Heart left ventricle (tissue), 16 donors: ENCODE data around the gene PTPRH. TPM values are rescaled to one million over a fixed set of nuclear protein-coding genes. Genes with fewer than 3 reads are reported as not detected.

ENCODE experiments used
- ATAC-seq, 4 donors: fragments of 200-7000 bp; cut with Tn5 transposase; one replicate each; pipeline ENCODE4 v1.9.1; 2020 to 2022; ENCODE audit warnings: moderate library complexity in 4 of 4, mild to moderate bottlenecking in 3 of 4, moderate number of reproducible peaks in 1 of 4
- DNase-seq, 5 donors: peaks; one replicate each; pipeline ENCODE4 v3.0.0-alpha.2; 2020
- H3K27ac ChIP-seq, 12 donors: fragments of 200-600 bp; sonication (generic) in 4 of 12; one replicate each; pipeline versions ENCODE4 v1.5.0 to v1.8.0; 2016 to 2022; ENCODE audit warnings: mild to moderate bottlenecking in 2 of 12
- H3K27me3 ChIP-seq, 9 donors: fragments of 200-600 bp; sonication (generic) in 2 of 9; one replicate each; pipeline versions ENCODE4 v1.5.1 to v1.8.0; 2016 to 2022; ENCODE audit warnings: mild to moderate bottlenecking in 3 of 9
- H3K36me3 ChIP-seq, 9 donors: fragments of 200-600 bp; sonication (generic) in 2 of 9; one replicate each; pipeline versions ENCODE4 v1.5.0 to v1.8.0; 2018 to 2022; ENCODE audit warnings: mild to moderate bottlenecking in 2 of 9
- H3K4me1 ChIP-seq, 12 donors: fragments of 200-600 bp; sonication (generic) in 4 of 12; one replicate each; pipeline versions ENCODE4 v1.5.0 to v1.8.0; 2016 to 2022; ENCODE audit warnings: mild to moderate bottlenecking in 3 of 12
- H3K4me3 ChIP-seq, 12 donors: fragments of 200-600 bp; sonication (generic) in 4 of 12; one replicate each; pipeline versions ENCODE4 v1.5.0 to v1.8.0; 2017 to 2022; ENCODE audit warnings: mild to moderate bottlenecking in 9 of 12, moderate library complexity in 4 of 12
- H3K9me3 ChIP-seq, 12 donors: fragments of 200-600 bp; sonication (generic) in 4 of 12; one replicate each; pipeline versions ENCODE4 v1.5.0 to v1.8.0; 2016 to 2022; ENCODE audit warnings: mild to moderate bottlenecking in 1 of 12
- CTCF ChIP-seq, 12 donors: fragments of 200-600 bp; sonication (generic) in 4 of 12; IDR thresholded peaks; one replicate each; pipeline versions ENCODE4 v1.5.0 to v1.8.0; 2018 to 2022; ENCODE audit warnings: antibody characterized with exemption in 12 of 12, mild to moderate bottlenecking in 5 of 12
- POLR2A ChIP-seq, 2 donors: fragments of 450-650 bp; IDR thresholded peaks; one replicate each; pipeline ENCODE4 v1.6.1; 2017; ENCODE audit warnings: antibody characterized with exemption in 2 of 2, mild to moderate bottlenecking in 2 of 2, moderate library complexity in 2 of 2
- WGBS, 4 donors: extraction: QIAGEN DNeasy Blood & Tissue Kit in 2 of 4; methylation state at CpG; one replicate each; pipeline versions ENCODE4 v1.1.5 to v1.1.7; 2013 to 2018; 5-methylcytosine and 5-hydroxymethylcytosine counted together
- intact Hi-C, 10 donors: fragments of 100-400 bp; cut with DNase I; formaldehyde crosslinking; loops; one replicate each; pipeline versions ENCODE4 v1.11.1 to v1.14.2; 2022
- long read RNA-seq, 3 donors: library from polyadenylated mRNA; unstranded; transcript quantifications; one replicate each; pipeline ENCODE4 v2.0.0, GENCODE V29; 2020 to 2021
- polyA plus RNA-seq, 2 donors: library from polyadenylated mRNA; stranded (reverse); fragments of 200-250 nt; gene quantifications; one replicate each; pipeline ENCODE4 v1.2.3, GENCODE V29; 2013
- total RNA-seq, 9 donors: library from RNA; depleted of rRNA in 2 of 9; stranded (reverse); fragments of >200 nt in 2 of 9; fragmentation: NEBNext Ultra II Directional in 3 of 9; extraction: Animal tissue kit (Norgen Biotek cat#: 25700) in 3 of 9; gene quantifications; one replicate each; pipeline versions ENCODE4 v1.1.0 to v1.2.4, GENCODE V29; 2016 to 2023
- donor health status: ischemic (EF 13 %, LVEDD 7.1; RV severe dilation, severe dysfunction).
- donor health status: healthy with polysubstance abuse.
- donor health status: DM: no; HTN: yes; CAD: no.
- donor health status: DM: no; HTN: no; CAD: no.
- donor health status: ischemic (EF 25% LVEDD 6.9; RV normal size, moderate dysfunction).
- donor health status: ischemic (EF 25% LVEDD 5.7; RV mildly dilated, moderate dysfunction).
- donor health status: healthy.
- donor health status: DM: yes; HTN: yes; CAD: no.
- donor health status: ischemic (EF 35%, LVEDD 5.7; RV mildly dilated, moderate dysfunction).
- donor health status: nonischemic (EF 11% LVEDD 7.7; RV severe dilation, severe dysfunction).
- donor health status: DM: yes; HTN: yes; CAD: no.
- donor health status: PGD.
- donor health status: ischemic (EF 29% LVEDD 5.4; RV normal size, mild dysfunction).
- donor health status: nonischemic (EF 23%, LVEDD 6.1; RV moderate dilation, normal function).

Gene PTPRH, protein sequence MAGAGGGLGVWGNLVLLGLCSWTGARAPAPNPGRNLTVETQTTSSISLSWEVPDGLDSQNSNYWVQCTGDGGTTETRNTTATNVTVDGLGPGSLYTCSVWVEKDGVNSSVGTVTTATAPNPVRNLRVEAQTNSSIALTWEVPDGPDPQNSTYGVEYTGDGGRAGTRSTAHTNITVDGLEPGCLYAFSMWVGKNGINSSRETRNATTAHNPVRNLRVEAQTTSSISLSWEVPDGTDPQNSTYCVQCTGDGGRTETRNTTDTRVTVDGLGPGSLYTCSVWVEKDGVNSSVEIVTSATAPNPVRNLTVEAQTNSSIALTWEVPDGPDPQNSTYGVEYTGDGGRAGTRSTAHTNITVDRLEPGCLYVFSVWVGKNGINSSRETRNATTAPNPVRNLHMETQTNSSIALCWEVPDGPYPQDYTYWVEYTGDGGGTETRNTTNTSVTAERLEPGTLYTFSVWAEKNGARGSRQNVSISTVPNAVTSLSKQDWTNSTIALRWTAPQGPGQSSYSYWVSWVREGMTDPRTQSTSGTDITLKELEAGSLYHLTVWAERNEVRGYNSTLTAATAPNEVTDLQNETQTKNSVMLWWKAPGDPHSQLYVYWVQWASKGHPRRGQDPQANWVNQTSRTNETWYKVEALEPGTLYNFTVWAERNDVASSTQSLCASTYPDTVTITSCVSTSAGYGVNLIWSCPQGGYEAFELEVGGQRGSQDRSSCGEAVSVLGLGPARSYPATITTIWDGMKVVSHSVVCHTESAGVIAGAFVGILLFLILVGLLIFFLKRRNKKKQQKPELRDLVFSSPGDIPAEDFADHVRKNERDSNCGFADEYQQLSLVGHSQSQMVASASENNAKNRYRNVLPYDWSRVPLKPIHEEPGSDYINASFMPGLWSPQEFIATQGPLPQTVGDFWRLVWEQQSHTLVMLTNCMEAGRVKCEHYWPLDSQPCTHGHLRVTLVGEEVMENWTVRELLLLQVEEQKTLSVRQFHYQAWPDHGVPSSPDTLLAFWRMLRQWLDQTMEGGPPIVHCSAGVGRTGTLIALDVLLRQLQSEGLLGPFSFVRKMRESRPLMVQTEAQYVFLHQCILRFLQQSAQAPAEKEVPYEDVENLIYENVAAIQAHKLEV
- 1 to 10 TPM in 8 of 9 donors, under 1 TPM in 1; 0.75 to 5.7 (median 2.3) TPM for total RNA-seq
- 10 to 100 TPM in 1 of 2 donors, 1 to 10 TPM in 1; 1.8 to 11.4 TPM for polyA plus RNA-seq
- long read RNA-seq, donor 1, partial matches to known transcripts, result 1 of 1 reads
- long read RNA-seq, donor 1, other reads (novel, unspliced or antisense), result 0 of 1 reads
- long read RNA-seq, donor 2, partial matches to known transcripts, result 1 of 8 reads
- long read RNA-seq, donor 2, other reads (novel, unspliced or antisense), result 7 of 8 reads
- long read RNA-seq, donor 3, partial matches to known transcripts, result 7 of 10 reads
- long read RNA-seq, donor 3, other reads (novel, unspliced or antisense), result 3 of 10 reads

DNA sequence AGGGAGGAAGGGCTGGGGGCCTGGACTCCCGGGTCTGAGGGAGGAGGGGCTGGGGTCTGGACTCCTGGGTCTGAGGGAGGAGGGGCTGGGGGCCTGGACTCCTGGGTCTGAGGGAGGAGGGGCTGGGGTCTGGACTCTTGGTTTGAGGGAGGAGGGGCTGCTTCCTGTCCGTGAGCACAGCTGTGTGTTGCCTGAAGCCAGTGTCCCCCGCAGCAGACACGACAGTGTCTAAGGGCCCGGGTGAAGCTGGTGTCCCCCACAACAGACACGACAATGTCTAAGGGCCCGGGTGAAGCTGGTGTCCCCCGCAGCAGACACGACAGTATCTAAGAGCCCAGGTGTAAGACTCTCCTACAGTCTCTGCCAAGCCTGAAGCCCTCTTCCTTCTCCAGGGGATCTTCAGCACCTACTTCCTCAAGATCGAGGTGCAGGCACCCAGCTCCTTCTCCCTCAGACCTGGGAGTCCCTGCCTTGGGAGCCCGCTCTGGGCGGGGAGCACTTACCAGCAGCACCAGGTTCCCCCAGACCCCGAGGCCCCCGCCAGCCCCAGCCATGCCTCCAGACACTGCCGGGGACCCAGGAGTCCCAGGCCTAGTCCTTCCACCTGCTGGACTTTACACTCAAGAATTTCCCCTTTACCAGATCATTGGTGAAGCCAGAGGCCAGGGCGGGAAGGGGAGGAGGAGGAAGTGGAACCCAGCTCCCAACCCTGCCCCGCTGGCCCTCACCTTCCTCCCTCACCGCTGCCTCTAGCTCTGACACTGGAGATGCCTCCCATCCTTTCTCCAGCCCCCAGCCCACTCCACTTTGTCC, at the start of gene PTPRH:
Gene PTPRH (minus strand): TSS at position 622 of the 813 bp plus-strand sequence. CDS start 68 bp downstream, at position 554.
- Histone ChIP-seq H3K4me1 (peaks cover 0 to 24% (median 12%) of the 10 kb centered on the region in 12 donors), H3K4me3 (no peak within 1 kb of the TSS), H3K27me3 (no peaks in the 10 kb centered on the region), H3K36me3 (no peaks in the 10 kb centered on the region), H3K9me3 (peaks cover 0 to 8% (median 4%) of the 10 kb centered on the region in 12 donors), H3K27ac (peak within 1 kb of the TSS in 8 of 12 donors; percentile 3 to 73 (median 55))
- WGBS, 4 donors, result 57 to 70% (median 66%) methylated on average over 14 to 17 of the region's 18 CpGs
- intact Hi-C loops, result no loop called here
- DNase-seq, result peak in 1 of 5 donors; percentile 44
- TF ChIP-seq POLR2A (IDR thresholded peaks at IDR 0.05), result no peak
- no peak for TF ChIP-seq CTCF (IDR thresholded peaks at IDR 0.05)
- ATAC-seq, result no peak

- Histone ChIP-seq H3K36me3 (peaks cover 0 to 8% (median 0%) of the 10 kb centered on the region in 9 donors), H3K4me3 (peak overlapping the region; percentile 76 to 99 (median 94)), H3K4me1 (peaks cover 4 to 56% (median 47%) of the 10 kb centered on the region in 12 donors), H3K27me3 (no peaks in the 10 kb centered on the region), H3K9me3 (no peaks in the 10 kb centered on the region), H3K27ac (peak overlapping the region; percentile 80 to 98 (median 94))
- WGBS, 4 donors, result 0 to 1% (median 1%) methylated on average over 2 to 53 of the region's 53 CpGs; no CpG with 5 or more reads in 1 of the 4 donors
- intact Hi-C loops, result loop anchor here in 4 of 10 donors (1.0 to 5.0 kb wide), 4 partner anchors 22 to 46 kb away; partner anchors contain the start of gene HSPBP1 (in 1 of the 4)
- TF ChIP-seq POLR2A (IDR thresholded peaks at IDR 0.05) (no peak), CTCF (IDR thresholded peaks at IDR 0.05) (no peak)
- ATAC-seq (peak in 3 of 4 donors; percentile 2 to 29 (median 8)), DNase-seq (no peak)
These were observed 49.2 kb upstream of the PTPRH start for GRCh38 chr19:55258476-55258827.
